ENCODE results near the gene SERPINB5.

The SERPINB5 gene

DNA sequence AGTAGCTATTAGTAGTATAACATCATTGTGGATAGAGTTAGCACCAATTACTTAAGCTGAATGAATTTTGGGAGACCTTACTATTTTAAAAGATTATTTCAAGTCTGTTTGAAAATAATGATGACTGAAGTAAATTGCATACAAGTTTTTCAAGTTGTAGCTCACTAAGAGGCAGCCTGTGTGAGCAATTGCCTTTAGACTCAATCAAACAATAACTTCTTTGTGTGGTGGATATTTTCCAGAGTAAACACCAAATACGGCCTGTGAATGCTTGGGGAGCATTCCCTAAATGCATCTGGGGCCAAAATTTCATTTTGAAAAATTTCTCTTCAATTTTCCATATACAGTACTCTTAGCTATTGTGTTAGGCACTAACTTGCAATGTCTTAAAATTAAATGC lies 73.3 kb downstream of the SERPINB5 start:
- TF ChIP-seq CTCF (IDR thresholded peaks at IDR 0.05; ENCODE audit: low read depth, low read length, missing control alignments), result no peak
- H3K4me3 ChIP-seq (ENCODE audit: low read depth, low read length), result no peak overlapping the region
- DNase-seq (ENCODE audit: low read depth), result no peak

GRCh38 chr18:63551769-63552168 lies 75.0 kb downstream of the SERPINB5 start:
- DNase-seq (ENCODE audit: low read depth), result no peak
- no peak for TF ChIP-seq CTCF (IDR thresholded peaks at IDR 0.05; ENCODE audit: low read depth, low read length, missing control alignments)
- H3K4me3 ChIP-seq (ENCODE audit: low read depth, low read length), result no peak overlapping the region

DNA sequence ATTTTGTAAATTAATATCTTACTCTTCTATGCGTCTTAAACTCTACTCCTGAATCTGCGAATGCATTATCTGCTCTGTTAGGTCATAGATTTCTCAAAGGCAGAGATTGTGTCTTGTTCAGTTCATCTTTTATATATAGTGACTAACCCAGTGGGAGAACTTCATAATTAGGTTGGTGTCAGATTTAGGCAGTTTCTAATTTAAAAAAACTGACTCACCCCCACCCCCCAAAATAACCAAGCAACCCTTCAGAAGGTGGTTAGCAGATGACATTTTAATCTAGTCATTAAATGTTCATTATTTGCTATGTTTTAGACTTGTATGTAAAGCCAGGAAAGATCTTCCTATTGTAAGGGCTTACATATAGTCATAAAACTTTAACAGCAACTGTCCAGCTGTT lies 75.8 kb downstream of the SERPINB5 start:
- no peak for TF ChIP-seq CTCF (IDR thresholded peaks at IDR 0.05; ENCODE audit: low read depth, low read length, missing control alignments)
- H3K4me3 ChIP-seq (ENCODE audit: low read depth, low read length), result no peak overlapping the region
- no peak for DNase-seq (ENCODE audit: low read depth)

DNA sequence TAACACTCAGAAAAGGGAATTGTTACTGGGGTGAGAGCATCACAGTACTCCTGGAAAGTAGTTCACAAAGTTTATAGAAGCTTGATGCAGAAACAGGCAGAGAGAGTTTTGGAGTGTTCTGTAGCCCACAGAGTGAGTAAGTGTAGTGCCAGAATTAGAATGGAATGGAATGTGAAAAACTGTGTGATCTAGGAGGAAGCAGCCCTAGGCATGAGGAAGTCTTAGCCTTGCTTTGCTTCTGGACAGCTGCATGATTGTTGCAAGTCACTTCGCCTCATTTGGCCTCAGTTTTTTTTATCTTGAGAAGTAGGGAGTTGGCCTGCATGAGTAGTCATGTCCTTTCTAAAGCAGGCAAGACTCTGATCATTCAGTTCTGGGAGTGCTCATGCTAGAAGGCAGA lies 76.3 kb downstream of the SERPINB5 start:
- no peak for DNase-seq (ENCODE audit: low read depth)
- H3K4me3 ChIP-seq (ENCODE audit: low read depth, low read length), result no peak overlapping the region
- no peak for TF ChIP-seq CTCF (IDR thresholded peaks at IDR 0.05; ENCODE audit: low read depth, low read length, missing control alignments)

Data from GM12864 (cell line).